Loucy (cell line): ENCODE data around the gene AJAP1.

Experiments used
- H2AFZ ChIP-seq: fragments of 200-600 bp; sonication (generic); 2 replicates; pipeline ENCODE4 v1.6.0; 2016; ENCODE audit warnings: antibody characterized with exemption, mild to moderate bottlenecking, low read length, moderate library complexity
- H3F3A ChIP-seq: fragments of 200-600 bp; 2 replicates; pipeline ENCODE4 v1.6.0; 2016; ENCODE audit warnings: antibody characterized with exemption, low read depth, mild to moderate bottlenecking
- H3K27me3 ChIP-seq: fragments of 200-600 bp; sonication (generic); 2 replicates; pipeline ENCODE4 v1.6.1; 2014; ENCODE audit warnings: low read length, mild to moderate bottlenecking; ENCODE audit not compliant: insufficient read depth, poor library complexity, severe bottlenecking
- H3K36me3 ChIP-seq: fragments of 200-600 bp; sonication (generic); 2 replicates; pipeline ENCODE4 v1.6.1; 2016; ENCODE audit warnings: low read length; ENCODE audit not compliant: insufficient read depth
- H3K4me1 ChIP-seq: fragments of 200-600 bp; sonication (generic); 2 replicates; pipeline ENCODE4 v1.5.1; 2014; ENCODE audit warnings: low read length, mild to moderate bottlenecking; ENCODE audit not compliant: insufficient read depth, poor library complexity, severe bottlenecking
- H3K4me2 ChIP-seq: fragments of 200-600 bp; sonication (generic); 2 replicates; pipeline ENCODE4 v1.6.0; 2014; ENCODE audit warnings: antibody characterized with exemption, low read length, low read depth, mild to moderate bottlenecking; ENCODE audit not compliant: poor library complexity, severe bottlenecking
- H3K4me3 ChIP-seq: fragments of 200-600 bp; sonication (generic); 2 replicates; pipeline ENCODE4 v1.5.1; 2014; ENCODE audit warnings: low read length, mild to moderate bottlenecking, mixed read lengths; ENCODE audit not compliant: poor library complexity, severe bottlenecking
- H3K79me2 ChIP-seq: fragments of 200-600 bp; sonication (generic); 2 replicates; pipeline ENCODE4 v1.6.1; 2014; ENCODE audit warnings: low read length; ENCODE audit not compliant: insufficient read depth
- H3K9ac ChIP-seq: fragments of 200-600 bp; sonication (generic); 2 replicates; pipeline ENCODE4 v1.6.0; 2014; ENCODE audit warnings: mild to moderate bottlenecking, low read depth, low read length, moderate library complexity; ENCODE audit not compliant: poor library complexity, severe bottlenecking
- H3K9me2 ChIP-seq: fragments of 200-600 bp; sonication (generic); replicated peaks from 2 replicates; pipeline ENCODE4 v1.6.1; 2016; ENCODE audit warnings: low read depth, low read length, mixed read lengths
- H3K9me3 ChIP-seq: fragments of 200-600 bp; sonication (generic); 2 replicates; pipeline ENCODE4 v1.6.1; 2014; ENCODE audit warnings: mild to moderate bottlenecking, antibody characterized with exemption, low read length, low read depth; ENCODE audit not compliant: insufficient read depth
- H4K20me1 ChIP-seq: fragments of 200-600 bp; sonication (generic); 2 replicates; pipeline ENCODE4 v1.6.0; 2014; ENCODE audit warnings: antibody characterized with exemption, low read length, mild to moderate bottlenecking; ENCODE audit not compliant: insufficient read depth, poor library complexity, severe bottlenecking
- EZH2phosphoT487 ChIP-seq: fragments of 200-600 bp; IDR thresholded peaks from 2 replicates; pipeline ENCODE4 v1.6.1; 2018; ENCODE audit warnings: antibody characterized with exemption, mild to moderate bottlenecking, moderate library complexity, borderline replicate concordance
- TF ChIP-seq, protein P1 (sequence below): fragments of 200-600 bp; sonication (generic); conservative IDR thresholded peaks from 2 replicates; pipeline ENCODE4 v1.5.1; 2014; ENCODE audit warnings: mild to moderate bottlenecking, antibody characterized with exemption, low read length

Gene AJAP1

GRCh38 chr1:4710592-4711415 is 56.4 kb downstream of the AJAP1 start:
- H3K27me3 ChIP-seq = no peaks in the 10 kb centered on the region
- no peak overlapping the region for H3K4me2 ChIP-seq
- H3K79me2 ChIP-seq = no peaks in the 10 kb centered on the region
- H3K4me1 ChIP-seq = no peaks in the 10 kb centered on the region
- TF ChIP-seq, protein P1, sequence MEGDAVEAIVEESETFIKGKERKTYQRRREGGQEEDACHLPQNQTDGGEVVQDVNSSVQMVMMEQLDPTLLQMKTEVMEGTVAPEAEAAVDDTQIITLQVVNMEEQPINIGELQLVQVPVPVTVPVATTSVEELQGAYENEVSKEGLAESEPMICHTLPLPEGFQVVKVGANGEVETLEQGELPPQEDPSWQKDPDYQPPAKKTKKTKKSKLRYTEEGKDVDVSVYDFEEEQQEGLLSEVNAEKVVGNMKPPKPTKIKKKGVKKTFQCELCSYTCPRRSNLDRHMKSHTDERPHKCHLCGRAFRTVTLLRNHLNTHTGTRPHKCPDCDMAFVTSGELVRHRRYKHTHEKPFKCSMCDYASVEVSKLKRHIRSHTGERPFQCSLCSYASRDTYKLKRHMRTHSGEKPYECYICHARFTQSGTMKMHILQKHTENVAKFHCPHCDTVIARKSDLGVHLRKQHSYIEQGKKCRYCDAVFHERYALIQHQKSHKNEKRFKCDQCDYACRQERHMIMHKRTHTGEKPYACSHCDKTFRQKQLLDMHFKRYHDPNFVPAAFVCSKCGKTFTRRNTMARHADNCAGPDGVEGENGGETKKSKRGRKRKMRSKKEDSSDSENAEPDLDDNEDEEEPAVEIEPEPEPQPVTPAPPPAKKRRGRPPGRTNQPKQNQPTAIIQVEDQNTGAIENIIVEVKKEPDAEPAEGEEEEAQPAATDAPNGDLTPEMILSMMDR = no peak
- TF ChIP-seq EZH2phosphoT487 = no peak
- H3F3A ChIP-seq = no peaks in the 10 kb centered on the region
- H2AFZ ChIP-seq = no peak overlapping the region
- H3K9me3 ChIP-seq = peaks cover 8% of the 10 kb centered on the region; the same call in 1 of the 2 replicates
- H3K9me2 ChIP-seq = no peaks in the 10 kb centered on the region
- no peaks in the 10 kb centered on the region for H4K20me1 ChIP-seq
- no peak overlapping the region for H3K4me3 ChIP-seq
- no peak overlapping the region for H3K9ac ChIP-seq
- no peaks in the 10 kb centered on the region for H3K36me3 ChIP-seq

- H3K27me3 ChIP-seq = no peaks in the 10 kb centered on the region
- H3K79me2 ChIP-seq = no peaks in the 10 kb centered on the region
- H3F3A ChIP-seq = no peaks in the 10 kb centered on the region
- H3K4me3 ChIP-seq = no peak overlapping the region
- H3K9me3 ChIP-seq = peaks cover 8% of the 10 kb centered on the region; the same call in 1 of the 2 replicates
- H3K9me2 ChIP-seq = no peaks in the 10 kb centered on the region
- no peaks in the 10 kb centered on the region for H3K36me3 ChIP-seq
- no peak overlapping the region for H3K9ac ChIP-seq
- H2AFZ ChIP-seq = no peak overlapping the region
- H3K4me2 ChIP-seq = no peak overlapping the region
- no peaks in the 10 kb centered on the region for H4K20me1 ChIP-seq
- TF ChIP-seq EZH2phosphoT487 = no peak
- TF ChIP-seq, protein P1 = no peak
- H3K4me1 ChIP-seq = no peaks in the 10 kb centered on the region
Observed at GRCh38 chr1:4711416-4712275, 57.2 kb downstream of the AJAP1 start.

GRCh38 chr1:4713669-4714068 is 59.3 kb downstream of the AJAP1 start:
- Histone ChIP-seq H3K9ac (no peak overlapping the region), H3K4me2 (no peak overlapping the region), H2AFZ (no peak overlapping the region), H3K4me3 (no peak overlapping the region), H3K79me2 (no peaks in the 10 kb centered on the region), H3F3A (no peaks in the 10 kb centered on the region), H3K9me2 (no peaks in the 10 kb centered on the region), H3K27me3 (no peaks in the 10 kb centered on the region), H3K9me3 (peaks cover 8% of the 10 kb centered on the region; the same call in 1 of the 2 replicates), H4K20me1 (no peaks in the 10 kb centered on the region), H3K4me1 (no peaks in the 10 kb centered on the region), H3K36me3 (no peaks in the 10 kb centered on the region)
- TF ChIP-seq EZH2phosphoT487 = no peak
- TF ChIP-seq, protein P1 = no peak
